Frontal cortex (tissue), 4 donors: ENCODE measurements around the gene SYNGR2. TPM values are rescaled to one million over a fixed set of nuclear protein-coding genes. Genes with fewer than 3 reads are reported as not detected.
"Not testable (repeated sequence)": the region's sequence is repeated elsewhere in the genome, so short reads cannot be mapped to it uniquely, and the experiment has no call there.

Source experiments
- DNase-seq, 2 donors: peaks; one replicate each; pipeline ENCODE4 v3.0.0; 2012; ENCODE audit warnings: low spot score in 2 of 2
- FAIRE-seq: peaks from 2 replicates; lab custom pipeline; 2012; peaks lifted over from hg19 to GRCh38; lab: Jason Lieb, UNC
- total RNA-seq: library from RNA; depleted of rRNA; stranded (reverse); fragments of >200 nt; gene quantifications from one replicate; pipeline ENCODE4 v1.2.3, GENCODE V29; 2014
- donor health status: control.
- donor health status: control.
- donor health status: control.

SYNGR2 gene
- total RNA-seq, 1 donor from 2014 or later, result 6.1 TPM

GRCh38 chr17:78166416-78166815 lies 2.0 kb upstream of the SYNGR2 start:
- DNase-seq (no peak), FAIRE-seq (no peak)

- FAIRE-seq (no peak), DNase-seq (peak; percentile 72 to 76)
These were observed 767 bp downstream of the SYNGR2 start for GRCh38 chr17:78168903-78169793.

- DNase-seq (no peak), FAIRE-seq (no peak)
These were observed 2.6 kb downstream of the SYNGR2 start for GRCh38 chr17:78170692-78171590.

GRCh38 chr17:78171591-78172248 lies 3.3 kb downstream of the SYNGR2 start:
- DNase-seq, FAIRE-seq: not testable (repeated sequence)

GRCh38 chr17:78172249-78173051 lies 4.1 kb downstream of the SYNGR2 start:
- FAIRE-seq (no peak), DNase-seq (no peak)

- no peak for DNase-seq
- no peak for FAIRE-seq
These were observed 4.8 kb downstream of the SYNGR2 start for GRCh38 chr17:78173097-78173715.

GRCh38 chr17:78174346-78174869 lies 6.0 kb downstream of the SYNGR2 start:
- FAIRE-seq (no peak), DNase-seq (peak; percentile 76)

- FAIRE-seq, result no peak
These were observed 6.7 kb downstream of the SYNGR2 start for GRCh38 chr17:78174870-78175642.

GRCh38 chr17:78175643-78175981 lies 7.2 kb downstream of the SYNGR2 start:
- FAIRE-seq (no peak), DNase-seq (no peak)

More at GRCh38 chr17:78174870-78175642, 6.7 kb downstream of the SYNGR2 start:
- no peak for DNase-seq

- FAIRE-seq, result no peak
- DNase-seq, result peak in 1 of 2 donors; percentile 60
These were observed 8.2 kb downstream of the SYNGR2 start for GRCh38 chr17:78176548-78177025.

- DNase-seq (no peak), FAIRE-seq (no peak)
These were observed 11.0 kb downstream of the SYNGR2 start for GRCh38 chr17:78179372-78179771.

- FAIRE-seq, result no peak
These were observed 11.7 kb downstream of the SYNGR2 start for GRCh38 chr17:78180083-78180482.

GRCh38 chr17:78180508-78180907 lies 12.1 kb downstream of the SYNGR2 start:
- no peak for DNase-seq
- no peak for FAIRE-seq

More at GRCh38 chr17:78180083-78180482, 11.7 kb downstream of the SYNGR2 start:
- DNase-seq, result no peak

- DNase-seq, result no peak
- no peak for FAIRE-seq
These were observed 14.1 kb downstream of the SYNGR2 start for GRCh38 chr17:78182504-78182903.

- DNase-seq (no peak), FAIRE-seq (no peak)
These were observed 15.5 kb downstream of the SYNGR2 start for GRCh38 chr17:78183916-78184315.

- no peak for FAIRE-seq
These were observed 16.0 kb downstream of the SYNGR2 start for GRCh38 chr17:78184351-78184750.

GRCh38 chr17:78184868-78185267 lies 16.5 kb downstream of the SYNGR2 start:
- DNase-seq, result no peak
- FAIRE-seq, result no peak

More at GRCh38 chr17:78184351-78184750, 16.0 kb downstream of the SYNGR2 start:
- no peak for DNase-seq
